ENCODE results near the gene C1orf105. TPM values are rescaled to one million over a fixed set of nuclear protein-coding genes. Genes with fewer than 3 reads are reported as not detected.

Gene C1orf105
- total and polyA plus RNA-seq, 10 of the 15 experiments (the other 5 are each of a cell fraction or from before 2014, with no cell fraction given): not detected

GRCh38 chr1:172485626-172486025, 65.1 kb downstream of the C1orf105 start:
- no peak for DNase-seq (ENCODE audit: low read depth, low spot score)

More at GRCh38 chr1:172485626-172486025, 65.1 kb downstream of the C1orf105 start:
- no TSS peak for BruUV-seq (replicated peaks)
- Histone ChIP-seq H3K27me3 (replicated peaks in 1 of 2; ENCODE audit: control insufficient read depth in 2 of 2, insufficient read depth in 2 of 2, low read length in 1 of 2) (no peaks in the 10 kb centered on the region), H3K9ac (ENCODE audit: control insufficient read depth, insufficient read depth, low read length) (no peak overlapping the region), H3K36me3 (ENCODE audit: control insufficient read depth in 2 of 2, insufficient read depth in 2 of 2, low read length in 1 of 2) (no peaks in the 10 kb centered on the region), H3K4me2 (ENCODE audit: control insufficient read depth, insufficient read depth) (no peak overlapping the region), H3K9me3 (replicated peaks; ENCODE audit: control insufficient read depth, insufficient read depth, low read length) (no peaks in the 10 kb centered on the region), H3K4me1 (ENCODE audit: control insufficient read depth, insufficient read depth, low read length) (no peaks in the 10 kb centered on the region), H3K27ac (ENCODE audit: control insufficient read depth, insufficient read depth) (no peak overlapping the region), H4K20me1 (ENCODE audit: control insufficient read depth, insufficient read depth) (no peaks in the 10 kb centered on the region), H3K79me2 (ENCODE audit: control insufficient read depth, insufficient read depth, low read length) (no peaks in the 10 kb centered on the region), H2AFZ (ENCODE audit: control insufficient read depth, low read depth, low read length) (no peak overlapping the region), H3K4me3 (no peak overlapping the region)
- ChIA-PET RAD21 (ENCODE audit: unreplicated experiment) (no interaction called here), POLR2A (no interaction called here), CTCF (interaction anchor here (1.0 kb wide), 1 partner anchor 13 kb away, joined by 3 read pairs; no protein-coding TSS in a partner anchor), SMC1A (ENCODE audit: uncharacterized antibody, unreplicated experiment) (no interaction called here)
- ATAC-seq (no peak), FAIRE-seq (no peak)
- intact Hi-C loops (cut with micrococcal nuclease; ENCODE audit: unreplicated experiment) (no loop called here), in situ Hi-C loops (cut with MboI) (no loop called here)
- WGBS (ENCODE audit: insufficient coverage, insufficient replicate concordance, low lambda C conversion rate, missing lambda C conversion rate): 25% methylated on average over 5 of the region's 5 CpGs
- TF ChIP-seq PML (IDR thresholded peaks at IDR 0.05; ENCODE audit: low read length): no peak
- TF ChIP-seq ZBTB33 (IDR thresholded peaks at IDR 0.05): no peak
- TF ChIP-seq RELB (IDR thresholded peaks at IDR 0.05; ENCODE audit: low read depth): no peak
- TF ChIP-seq CHD4 (IDR thresholded peaks at IDR 0.05): no peak
- no peak for TF ChIP-seq ZSCAN29 (IDR thresholded peaks at IDR 0.05)
- no peak for TF ChIP-seq EED (IDR thresholded peaks at IDR 0.05; ENCODE audit: low read depth)
- no peak for TF ChIP-seq TCF3 (IDR thresholded peaks at IDR 0.05; ENCODE audit: borderline replicate concordance, insufficient read depth, low read depth, low read length)
- no peak for TF ChIP-seq ZNF622 (IDR thresholded peaks at IDR 0.05)
- no peak for TF ChIP-seq NRF1 (conservative IDR thresholded peaks at IDR 0.05; ENCODE audit: low read depth, low read length)
- TF ChIP-seq NFYA (IDR thresholded peaks at IDR 0.05; ENCODE audit: borderline replicate concordance, low read depth, low read length): no peak
- TF ChIP-seq SMAD5 (IDR thresholded peaks at IDR 0.05; ENCODE audit: low read depth): no peak
- TF ChIP-seq PAX5 (IDR thresholded peaks at IDR 0.05; ENCODE audit: borderline replicate concordance, low read depth, low read length): no peak
- TF ChIP-seq HDGF (IDR thresholded peaks at IDR 0.05): no peak
- no peak for TF ChIP-seq KDM1A (IDR thresholded peaks at IDR 0.05; ENCODE audit: borderline replicate concordance)
- no peak for TF ChIP-seq RFX5 (IDR thresholded peaks at IDR 0.05; ENCODE audit: low read depth, low read length)
- no peak for TF ChIP-seq MLLT1 (IDR thresholded peaks at IDR 0.05)
- TF ChIP-seq TCF12 (IDR thresholded peaks at IDR 0.05; ENCODE audit: low read depth, low read length): no peak

All from GM12878 (cell line).